GM19035 (cell line): Measurements from ENCODE around the gene KCNE3.

Source experiments
- ATAC-seq: cut with Tn5 transposase; IDR thresholded peaks from one replicate; pipeline ENCODE4 v1.9.1; 2021; ENCODE audit not compliant: unreplicated experiment

The KCNE3 gene, protein sequence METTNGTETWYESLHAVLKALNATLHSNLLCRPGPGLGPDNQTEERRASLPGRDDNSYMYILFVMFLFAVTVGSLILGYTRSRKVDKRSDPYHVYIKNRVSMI

GRCh38 chr11:74466916-74467885, at the start of gene KCNE3:
TSS of gene KCNE3 (minus strand) at chr11:74467549. CDS start at chr11:74457563, 9,986 bp downstream.
- no peak for ATAC-seq

DNA sequence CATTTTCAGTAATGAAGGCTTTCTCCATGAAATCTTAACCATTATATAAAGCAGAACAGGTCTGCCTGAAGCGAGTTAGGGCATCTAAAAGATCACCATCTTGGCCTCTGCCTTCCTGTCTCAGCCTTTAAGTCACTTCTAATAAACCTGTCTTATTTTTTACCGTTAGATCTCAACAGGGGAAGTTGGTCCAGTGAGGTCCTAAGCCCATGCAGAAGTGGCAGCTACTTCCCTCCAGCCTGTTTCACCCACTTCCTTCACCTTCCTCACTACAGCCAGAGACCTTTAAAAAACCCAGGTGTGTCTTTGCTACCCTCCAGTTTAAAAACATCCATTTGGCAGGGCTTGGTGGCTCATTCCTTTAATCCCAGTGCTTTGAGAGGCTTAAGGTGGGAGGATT, 40.2 kb upstream of the KCNE3 start:
- no peak for ATAC-seq

GRCh38 chr11:74506823-74507222, 39.5 kb upstream of the KCNE3 start:
- ATAC-seq, result no peak

DNA sequence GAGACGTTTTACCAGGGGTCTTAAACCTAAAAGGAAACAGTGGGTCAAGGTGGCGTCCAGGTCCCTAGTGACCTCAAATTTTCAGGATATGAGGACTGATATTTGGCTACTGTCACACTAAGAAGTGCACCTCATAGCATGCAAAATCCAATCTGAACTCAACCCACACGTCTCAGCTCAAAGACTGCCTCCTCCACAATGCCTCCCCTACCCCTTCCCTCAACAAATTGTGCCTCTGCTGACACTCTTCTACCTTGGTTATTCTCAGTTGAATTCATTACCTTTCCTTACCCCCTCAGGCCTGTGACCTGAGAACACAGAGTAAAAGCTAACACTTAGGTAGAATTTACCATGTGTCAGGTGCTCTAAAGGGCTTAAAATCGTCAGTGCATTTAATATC, 38.6 kb upstream of the KCNE3 start:
- ATAC-seq, result no peak

GRCh38 chr11:74504100-74504691, 36.8 kb upstream of the KCNE3 start:
- ATAC-seq, result no peak

DNA sequence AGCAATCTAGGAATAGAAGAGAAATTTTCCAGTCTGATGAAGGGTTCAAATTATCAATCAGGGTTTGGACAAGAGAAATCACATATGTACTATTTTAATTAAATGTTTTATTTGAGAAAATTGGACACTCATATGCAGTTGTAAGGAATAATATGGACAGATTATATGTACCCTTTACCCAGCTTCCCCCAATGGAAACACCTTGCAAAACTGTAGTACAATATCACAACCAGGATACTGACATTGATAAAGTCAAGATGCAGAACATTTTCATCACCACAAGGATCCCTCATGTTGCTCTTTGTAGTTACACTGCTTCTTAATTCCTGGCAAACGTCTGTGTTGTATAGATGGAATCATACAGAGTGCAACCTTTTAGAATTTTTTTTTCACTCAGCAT, 27.6 kb upstream of the KCNE3 start:
- ATAC-seq, result no peak

- no peak for ATAC-seq
Observed at GRCh38 chr11:74493791-74494630, 26.7 kb upstream of the KCNE3 start.

- ATAC-seq, result peak; percentile 95
Observed at GRCh38 chr11:74492974-74493790, 25.8 kb upstream of the KCNE3 start, which contains the start of gene LIPT2. TSS of gene LIPT2 (minus strand) at chr11:74493724. CDS start at chr11:74493703, 21 bp downstream.

DNA sequence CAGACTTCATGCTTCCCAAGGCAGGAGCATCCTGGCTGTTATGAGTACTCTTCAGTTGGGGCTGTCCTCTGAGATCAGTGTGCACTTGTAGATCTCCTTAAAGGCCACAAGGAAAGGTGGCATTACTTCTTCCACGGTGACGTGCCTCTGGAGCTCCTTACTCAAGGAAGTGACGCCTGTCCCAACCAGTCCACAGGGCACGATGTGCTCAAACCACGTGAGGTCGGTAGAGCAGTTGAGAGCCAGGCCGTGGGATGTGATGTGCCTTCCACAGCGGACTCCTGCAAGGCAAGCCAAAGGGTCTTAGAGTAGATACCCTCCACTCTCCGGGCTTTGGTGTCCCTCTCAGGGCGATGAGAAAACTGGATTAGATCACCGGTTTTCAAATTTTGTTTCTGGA, 24.7 kb upstream of the KCNE3 start:
- ATAC-seq, result no peak

DNA sequence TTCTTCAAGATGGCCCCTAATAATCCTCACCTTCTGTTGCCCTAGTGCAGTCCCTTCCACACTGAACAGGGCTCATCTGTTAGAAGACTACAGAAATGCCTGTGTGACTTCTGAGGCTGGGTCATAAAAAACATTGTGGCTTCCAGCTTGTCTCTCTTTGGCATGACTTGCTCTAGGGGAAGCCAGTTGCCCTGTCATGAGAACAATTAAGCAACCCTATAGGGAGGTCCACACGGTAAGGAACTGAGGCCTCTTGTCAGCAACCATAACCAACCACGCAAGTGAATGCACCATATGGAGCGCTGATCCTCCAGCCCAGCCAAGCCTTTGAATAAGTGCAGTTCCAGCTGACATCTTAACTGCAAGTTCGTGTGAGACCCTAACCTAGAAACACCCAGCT, 23.6 kb upstream of the KCNE3 start:
- ATAC-seq, result no peak

DNA sequence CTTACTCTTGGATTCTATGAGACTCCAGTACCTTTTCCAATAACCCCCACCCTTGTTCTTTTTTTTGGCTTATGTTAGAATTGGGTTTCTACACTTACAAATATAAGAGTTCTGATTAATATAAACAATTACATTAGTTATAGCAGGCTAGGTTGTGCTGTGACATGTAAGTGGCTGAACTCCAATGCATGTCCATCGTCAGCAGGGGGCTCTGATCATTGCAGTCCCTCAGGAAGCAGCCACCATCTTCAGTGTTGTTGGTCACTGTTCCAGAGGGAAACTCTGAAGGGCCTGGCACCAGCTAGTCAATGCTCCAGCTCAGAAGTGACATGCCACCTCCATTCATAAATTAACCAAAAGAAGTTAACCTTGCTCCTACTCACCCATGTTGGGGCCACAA, 20.5 kb upstream of the KCNE3 start:
- ATAC-seq, result no peak

GRCh38 chr11:74485868-74486267, 18.5 kb upstream of the KCNE3 start:
- no peak for ATAC-seq

GRCh38 chr11:74480688-74481417, 13.5 kb upstream of the KCNE3 start:
- ATAC-seq, result no peak

DNA sequence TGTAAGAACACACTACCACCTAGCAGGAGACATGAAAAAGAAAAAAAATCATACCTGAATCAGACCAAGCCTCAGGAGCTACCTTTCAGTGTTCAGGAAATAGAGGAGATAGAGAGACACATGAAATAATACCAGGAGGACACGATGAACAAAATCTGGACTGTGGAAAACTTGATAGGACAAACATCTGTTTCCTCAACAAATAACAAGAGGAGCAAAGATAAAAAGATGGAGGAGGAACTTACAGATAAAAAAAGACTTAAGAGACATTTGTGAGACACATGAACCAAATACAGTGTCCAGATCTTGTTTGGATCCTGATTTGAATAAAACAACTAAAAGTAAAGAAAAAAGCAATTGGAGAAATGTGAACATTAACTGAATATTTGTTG, 12.4 kb upstream of the KCNE3 start:
- ATAC-seq, result no peak

- no peak for ATAC-seq
Observed at GRCh38 chr11:74478877-74479731, 11.8 kb upstream of the KCNE3 start.

GRCh38 chr11:74476536-74476935, 9.2 kb upstream of the KCNE3 start:
- no peak for ATAC-seq

- ATAC-seq, result no peak
Observed at GRCh38 chr11:74474316-74474715, 7.0 kb upstream of the KCNE3 start.

DNA sequence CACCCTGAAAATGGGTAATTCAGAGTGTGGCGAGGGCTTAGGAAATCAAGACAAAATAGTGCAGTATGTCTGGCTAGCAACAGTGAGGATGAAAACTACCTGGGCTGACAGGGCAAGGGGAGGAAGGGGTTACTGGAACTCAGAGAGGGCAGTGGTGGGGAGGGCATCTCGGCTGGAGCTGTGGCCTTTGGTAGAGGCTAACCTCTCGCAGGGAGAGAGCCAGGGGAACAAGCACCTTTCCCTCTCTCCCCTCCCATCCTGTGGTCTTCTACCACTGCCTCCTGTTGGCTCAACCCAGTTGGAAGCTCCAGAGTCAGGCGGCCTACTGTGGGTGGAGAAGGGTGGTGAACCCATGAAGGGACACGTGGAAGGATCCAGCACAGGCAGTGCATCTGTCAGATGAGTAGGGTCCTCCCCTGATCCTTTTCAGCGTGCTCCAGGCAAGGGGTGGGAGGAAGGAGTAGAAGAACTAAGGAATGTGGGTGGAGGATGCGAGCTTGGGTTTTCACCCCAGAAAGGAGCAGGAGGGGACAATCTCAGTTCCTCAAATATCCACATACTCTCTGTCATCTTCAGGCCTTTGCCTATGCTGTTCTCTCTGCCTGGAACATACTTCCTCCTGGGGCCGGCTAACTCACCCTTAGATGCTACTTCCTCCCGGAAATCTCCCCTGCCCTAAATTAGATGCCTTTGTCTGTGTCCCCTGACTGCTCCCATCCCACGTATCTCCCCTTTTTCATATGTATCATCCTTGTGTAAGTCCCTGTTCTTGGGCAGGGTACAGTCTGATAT, 6.2 kb upstream of the KCNE3 start:
- no peak for ATAC-seq
